GM12878 (cell line): ENCODE measurements around the gene MUSTN1. TPM values are rescaled to one million over a fixed set of nuclear protein-coding genes. Genes with fewer than 3 reads are reported as not detected.

Source experiments
- ATAC-seq: fragments of 200-7000 bp; cut with Tn5 transposase; 3 replicates; pipeline ENCODE4 v1.9.1; 2020; ENCODE audit warnings: mild to moderate bottlenecking, moderate library complexity
- BruUV-seq: library from RNA; stranded (reverse); fragments of 400-500 nt; replicated peaks from 2 replicates; lab custom pipeline; 2021; lab: Mats Ljungman, UMichigan
- CTCF ChIA-PET: fragments of 300-600 bp; sonication (Branson Sonifier 250); formaldehyde crosslinking; extraction: SDS; loops from one replicate; lab custom pipeline; 2021; ENCODE audit warnings: inconsistent platforms; lab: Yijun Ruan, JAX
- POLR2A ChIA-PET: fragments of 350-600 bp; formaldehyde crosslinking; extraction: SDS; loops from one replicate; lab custom pipeline; 2021; ENCODE audit warnings: inconsistent platforms; lab: Charles Lee
- RAD21 ChIA-PET: fragments of 300-600 bp; sonication (Branson Sonifier 250); formaldehyde crosslinking; loops from one replicate; lab custom pipeline; 2023; ENCODE audit warnings: antibody characterized with exemption; ENCODE audit not compliant: unreplicated experiment; lab: Charles Lee
- SMC1A ChIA-PET: fragments of 300-600 bp; sonication (Branson Sonifier 250); formaldehyde crosslinking; loops from one replicate; lab custom pipeline; 2023; ENCODE audit not compliant: unreplicated experiment, uncharacterized antibody; lab: Charles Lee
- DNase-seq: peaks from one replicate; pipeline ENCODE4 v3.0.0-alpha.2; 2011; ENCODE audit warnings: low read depth, low spot score
- FAIRE-seq: peaks from 3 replicates; lab custom pipeline; 2011; peaks lifted over from hg19 to GRCh38; lab: Jason Lieb, UNC
- H2AFZ ChIP-seq: 2 replicates; pipeline ENCODE4 v1.6.0; 2011; ENCODE audit warnings: low read depth, low read length, control low read depth; ENCODE audit not compliant: control insufficient read depth
- H3K27ac ChIP-seq: 2 replicates; pipeline ENCODE4 v1.5.1; 2011; ENCODE audit warnings: control low read depth; ENCODE audit not compliant: control insufficient read depth, insufficient read depth
- H3K27me3 ChIP-seq, 2 experiments: replicated peaks in 1 of 2; 2 replicates each; pipeline versions ENCODE4 v1.6.0 to v1.6.1; 2011; ENCODE audit warnings: low read length in 1 of 2; ENCODE audit not compliant: control insufficient read depth in 2 of 2, insufficient read depth in 2 of 2
- H3K36me3 ChIP-seq, 2 experiments: 2 replicates each; pipeline ENCODE4 v1.5.1; 2011; ENCODE audit warnings: low read length in 1 of 2; ENCODE audit not compliant: control insufficient read depth in 2 of 2, insufficient read depth in 2 of 2
- H3K4me1 ChIP-seq: 2 replicates; pipeline ENCODE4 v1.6.1; 2011; ENCODE audit warnings: mild to moderate bottlenecking, low read length, moderate library complexity, mixed read lengths; ENCODE audit not compliant: control insufficient read depth, insufficient read depth
- H3K4me2 ChIP-seq: 2 replicates; pipeline ENCODE4 v1.6.0; 2011; ENCODE audit warnings: control low read depth; ENCODE audit not compliant: control insufficient read depth, insufficient read depth
- H3K4me3 ChIP-seq: fragments of 200-600 bp; sonication (generic); 2 replicates; pipeline ENCODE4 v1.5.1; 2016
- H3K79me2 ChIP-seq: 2 replicates; pipeline ENCODE4 v1.6.0; 2011; ENCODE audit warnings: low read length; ENCODE audit not compliant: control insufficient read depth, insufficient read depth
- H3K9ac ChIP-seq: 2 replicates; pipeline ENCODE4 v1.8.0; 2011; ENCODE audit warnings: low read length, control low read depth, mixed read lengths; ENCODE audit not compliant: control insufficient read depth, insufficient read depth
- H3K9me3 ChIP-seq: replicated peaks from 3 replicates; pipeline ENCODE4 v1.5.1; 2011; ENCODE audit warnings: mild to moderate bottlenecking, low read length; ENCODE audit not compliant: control insufficient read depth, insufficient read depth
- H4K20me1 ChIP-seq: 2 replicates; pipeline ENCODE4 v1.6.0; 2011; ENCODE audit not compliant: control insufficient read depth, insufficient read depth
- BCL3 ChIP-seq: IDR thresholded peaks from 2 replicates; pipeline ENCODE4 v1.6.1; 2011; ENCODE audit warnings: borderline replicate concordance, low read depth, mild to moderate bottlenecking, moderate library complexity, low read length; ENCODE audit not compliant: insufficient read depth, poor library complexity, severe bottlenecking
- BHLHE40 ChIP-seq, 2 experiments: fragments of 450-650 bp in 1 of 2; IDR thresholded peaks; 2 replicates each; pipeline ENCODE4 v1.6.1; 2011 to 2017; ENCODE audit warnings: low read depth in 2 of 2, borderline replicate concordance in 1 of 2, improper control_type of control experiment in 1 of 2, low read length in 1 of 2, mild to moderate bottlenecking in 1 of 2
- CHD4 ChIP-seq: fragments of 200-600 bp; sonication (generic); IDR thresholded peaks from 2 replicates; pipeline ENCODE4 v1.6.1; 2016; ENCODE audit warnings: mild to moderate bottlenecking
- IRF5 ChIP-seq: fragments of 450-650 bp; IDR thresholded peaks from 2 replicates; pipeline ENCODE4 v1.6.1; 2017; ENCODE audit warnings: borderline replicate concordance
- NBN ChIP-seq: fragments of 450-650 bp; IDR thresholded peaks from 2 replicates; pipeline ENCODE4 v1.6.1; 2016
- NFIC ChIP-seq: IDR thresholded peaks from 2 replicates; pipeline ENCODE4 v1.6.1; 2012; ENCODE audit warnings: low read depth, mild to moderate bottlenecking, inconsistent platforms, low read length, moderate library complexity
- PAX5 ChIP-seq: IDR thresholded peaks from 2 replicates; pipeline ENCODE4 v1.6.1; 2011; ENCODE audit warnings: low read depth, low read length, borderline replicate concordance
- RAD51 ChIP-seq: fragments of 450-650 bp; IDR thresholded peaks from 2 replicates; pipeline ENCODE4 v1.6.1; 2016; ENCODE audit warnings: moderate library complexity, mild to moderate bottlenecking, inconsistent platforms
- RBBP5 ChIP-seq: fragments of 200-600 bp; sonication (generic); conservative IDR thresholded peaks from 2 replicates; pipeline ENCODE4 v1.6.1; 2016
- RCOR1 ChIP-seq: conservative IDR thresholded peaks from 2 replicates; pipeline ENCODE4 v1.6.1; 2012; ENCODE audit warnings: low read depth, low read length, improper control_type of control experiment
- SMAD5 ChIP-seq: IDR thresholded peaks from 2 replicates; pipeline ENCODE4 v1.6.1; 2016; ENCODE audit warnings: antibody characterized with exemption, low read depth
- TAF1 ChIP-seq: IDR thresholded peaks from 2 replicates; pipeline ENCODE4 v1.6.1; 2011; ENCODE audit warnings: mild to moderate bottlenecking, low read depth, low read length, borderline replicate concordance
- WRNIP1 ChIP-seq: IDR thresholded peaks from 2 replicates; pipeline ENCODE4 v1.6.1; 2011; ENCODE audit warnings: low read depth, low read length, improper control_type of control experiment, borderline replicate concordance
- YBX1 ChIP-seq: fragments of 450-650 bp; IDR thresholded peaks from 2 replicates; pipeline ENCODE4 v1.6.1; 2016; ENCODE audit warnings: antibody characterized with exemption
- WGBS: methylation state at CpG from one replicate; pipeline ENCODE4 v1.1.6; 2016; ENCODE audit warnings: low lambda C conversion rate; ENCODE audit not compliant: insufficient replicate concordance, insufficient coverage; ENCODE audit errors: missing lambda C conversion rate; 5-methylcytosine and 5-hydroxymethylcytosine counted together
- in situ Hi-C: fragments of 300-500 bp; cut with MboI; formaldehyde crosslinking; loops from 9 replicates; pipeline ENCODE4 v1.14.3; 2018; ENCODE audit warnings: mixed read lengths
- intact Hi-C: fragments of 100-400 bp; cut with micrococcal nuclease; formaldehyde crosslinking; loops from one replicate; pipeline ENCODE4 v1.14.2; 2022; ENCODE audit not compliant: unreplicated experiment
- polyA plus RNA-seq, 11 experiments: library from polyadenylated mRNA; depleted of rRNA in 4 of 11; unstranded in 6 of 11; stranded (reverse) in 5 of 11; fragments of >200 nt; fragmentation: Nextera tagmentation in 4 of 11; fragmentation: Illumina TruSeq in 1 of 11; extraction: Ambion mirVana in 4 of 11; extraction: Trizol in 1 of 11; gene quantifications; 1 replicate in 1 of 11; 2 replicates in 10 of 11; pipeline versions ENCODE4 v1.2.1 to v1.2.3, GENCODE V29; 2011 to 2016; ENCODE audit warnings: inconsistent platforms in 2 of 11, missing spikeins in 2 of 11, low read depth in 1 of 11
- total RNA-seq, 4 experiments: library from RNA; depleted of rRNA in 3 of 4; stranded (reverse); fragments of >200 nt in 3 of 4; fragmentation: Illumina TruSeq in 1 of 4; extraction: Trizol in 1 of 4; gene quantifications; 2 replicates each; pipeline versions ENCODE4 v1.2.1 to v1.2.3, GENCODE V29; 2013 to 2021
- TF ChIP-seq, protein P1 (sequence below): fragments of 450-650 bp; formaldehyde crosslinking; IDR thresholded peaks from 2 replicates; pipeline ENCODE4 v1.5.0; 2022; ENCODE audit warnings: mild to moderate bottlenecking, missing genetic modification characterization
- TF ChIP-seq, protein P2 (sequence below): fragments of 450-650 bp; IDR thresholded peaks from 2 replicates; pipeline ENCODE4 v1.6.1; 2018; ENCODE audit warnings: mild to moderate bottlenecking, low read depth, moderate library complexity; ENCODE audit not compliant: partially characterized antibody

Gene MUSTN1
- total and polyA plus RNA-seq, 10 of the 15 experiments (the other 5 are each of a cell fraction or from before 2014, with no cell fraction given) = 0.35 to 4.5 (median 1.2) TPM; not detected in 2

GRCh38 chr3:52856666-52857065, 21.8 kb upstream of the MUSTN1 start:
- Histone ChIP-seq H3K9me3 (no peaks in the 10 kb centered on the region), H3K27me3 (no peaks in the 10 kb centered on the region), H3K9ac (no peak overlapping the region), H4K20me1 (no peaks in the 10 kb centered on the region), H3K79me2 (no peaks in the 10 kb centered on the region), H3K4me3 (no peak overlapping the region), H3K27ac (no peak overlapping the region), H2AFZ (no peak overlapping the region), H3K4me2 (no peak overlapping the region), H3K4me1 (no peaks in the 10 kb centered on the region; the same call in 1 of the 2 replicates), H3K36me3 (peaks cover 6% of the 10 kb centered on the region in 2 experiments; a peak in 3 of 4 replicates)
- SMC1A ChIA-PET = no interaction called here
- POLR2A ChIA-PET = no interaction called here
- FAIRE-seq (no peak), DNase-seq (no peak), ATAC-seq (no peak)
- intact Hi-C loops = no loop called here
- CTCF ChIA-PET = interaction anchor here (0.6 to 2.1 kb wide), 2 partner anchors 8 to 283 kb away, joined by 3 to 5 read pairs; no protein-coding TSS in a partner anchor
- BruUV-seq = no TSS peak
- RAD21 ChIA-PET = no interaction called here
- TF ChIP-seq RAD51 = no peak
- no peak for TF ChIP-seq PAX5
- TF ChIP-seq NBN = no peak
- TF ChIP-seq CHD4 = no peak
- TF ChIP-seq BHLHE40 (IDR thresholded peaks at IDR 0.05; ENCODE audit: borderline replicate concordance in 1 of 2, low read depth in 2 of 2, low read length in 1 of 2) = no peak
- TF ChIP-seq, protein P1, sequence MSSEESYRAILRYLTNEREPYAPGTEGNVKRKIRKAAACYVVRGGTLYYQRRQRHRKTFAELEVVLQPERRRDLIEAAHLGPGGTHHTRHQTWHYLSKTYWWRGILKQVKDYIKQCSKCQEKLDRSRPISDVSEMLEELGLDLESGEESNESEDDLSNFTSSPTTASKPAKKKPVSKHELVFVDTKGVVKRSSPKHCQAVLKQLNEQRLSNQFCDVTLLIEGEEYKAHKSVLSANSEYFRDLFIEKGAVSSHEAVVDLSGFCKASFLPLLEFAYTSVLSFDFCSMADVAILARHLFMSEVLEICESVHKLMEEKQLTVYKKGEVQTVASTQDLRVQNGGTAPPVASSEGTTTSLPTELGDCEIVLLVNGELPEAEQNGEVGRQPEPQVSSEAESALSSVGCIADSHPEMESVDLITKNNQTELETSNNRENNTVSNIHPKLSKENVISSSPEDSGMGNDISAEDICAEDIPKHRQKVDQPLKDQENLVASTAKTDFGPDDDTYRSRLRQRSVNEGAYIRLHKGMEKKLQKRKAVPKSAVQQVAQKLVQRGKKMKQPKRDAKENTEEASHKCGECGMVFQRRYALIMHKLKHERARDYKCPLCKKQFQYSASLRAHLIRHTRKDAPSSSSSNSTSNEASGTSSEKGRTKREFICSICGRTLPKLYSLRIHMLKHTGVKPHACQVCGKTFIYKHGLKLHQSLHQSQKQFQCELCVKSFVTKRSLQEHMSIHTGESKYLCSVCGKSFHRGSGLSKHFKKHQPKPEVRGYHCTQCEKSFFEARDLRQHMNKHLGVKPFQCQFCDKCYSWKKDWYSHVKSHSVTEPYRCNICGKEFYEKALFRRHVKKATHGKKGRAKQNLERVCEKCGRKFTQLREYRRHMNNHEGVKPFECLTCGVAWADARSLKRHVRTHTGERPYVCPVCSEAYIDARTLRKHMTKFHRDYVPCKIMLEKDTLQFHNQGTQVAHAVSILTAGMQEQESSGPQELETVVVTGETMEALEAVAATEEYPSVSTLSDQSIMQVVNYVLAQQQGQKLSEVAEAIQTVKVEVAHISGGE (CRISPR knock-in tag) = no peak
- TF ChIP-seq NFIC = no peak
- no peak for TF ChIP-seq BCL3
- TF ChIP-seq SMAD5 = no peak
- no peak for TF ChIP-seq RBBP5
- no peak for TF ChIP-seq YBX1
- no peak for TF ChIP-seq IRF5
- no peak for TF ChIP-seq TAF1
- TF ChIP-seq, protein P2, sequence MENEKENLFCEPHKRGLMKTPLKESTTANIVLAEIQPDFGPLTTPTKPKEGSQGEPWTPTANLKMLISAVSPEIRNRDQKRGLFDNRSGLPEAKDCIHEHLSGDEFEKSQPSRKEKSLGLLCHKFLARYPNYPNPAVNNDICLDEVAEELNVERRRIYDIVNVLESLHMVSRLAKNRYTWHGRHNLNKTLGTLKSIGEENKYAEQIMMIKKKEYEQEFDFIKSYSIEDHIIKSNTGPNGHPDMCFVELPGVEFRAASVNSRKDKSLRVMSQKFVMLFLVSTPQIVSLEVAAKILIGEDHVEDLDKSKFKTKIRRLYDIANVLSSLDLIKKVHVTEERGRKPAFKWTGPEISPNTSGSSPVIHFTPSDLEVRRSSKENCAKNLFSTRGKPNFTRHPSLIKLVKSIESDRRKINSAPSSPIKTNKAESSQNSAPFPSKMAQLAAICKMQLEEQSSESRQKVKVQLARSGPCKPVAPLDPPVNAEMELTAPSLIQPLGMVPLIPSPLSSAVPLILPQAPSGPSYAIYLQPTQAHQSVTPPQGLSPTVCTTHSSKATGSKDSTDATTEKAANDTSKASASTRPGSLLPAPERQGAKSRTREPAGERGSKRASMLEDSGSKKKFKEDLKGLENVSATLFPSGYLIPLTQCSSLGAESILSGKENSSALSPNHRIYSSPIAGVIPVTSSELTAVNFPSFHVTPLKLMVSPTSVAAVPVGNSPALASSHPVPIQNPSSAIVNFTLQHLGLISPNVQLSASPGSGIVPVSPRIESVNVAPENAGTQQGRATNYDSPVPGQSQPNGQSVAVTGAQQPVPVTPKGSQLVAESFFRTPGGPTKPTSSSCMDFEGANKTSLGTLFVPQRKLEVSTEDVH = no peak
- no peak for TF ChIP-seq WRNIP1
- TF ChIP-seq RCOR1 = no peak
- in situ Hi-C loops = no loop called here
- WGBS = 79% methylated on average over 5 of the region's 5 CpGs
